ENCODE results near the gene KRT20. TPM values are rescaled to one million over a fixed set of nuclear protein-coding genes. Genes with fewer than 3 reads are reported as not detected.

The KRT20 gene
- total RNA-seq, 4 donors from 2014 or later, result 207 to 797 (median 735) TPM

GRCh38 chr17:40857535-40857934 lies 27.5 kb downstream of the KRT20 start:
- Histone ChIP-seq H3K36me3 (no peaks in the 10 kb centered on the region), H3K4me1 (peaks cover 0 to 27% (median 10%) of the 10 kb centered on the region in 4 donors), H3K9me3 (no peaks in the 10 kb centered on the region), H3K27me3 (no peaks in the 10 kb centered on the region), H3K4me3 (no peak overlapping the region), H3K27ac (no peak overlapping the region)
- in situ Hi-C loops (cut with MboI; ENCODE audit: low pct_ligation_motif_present in 1 of 4, low pct_unique_long_range_greater_than_20kb in 1 of 4, low sequenced_read_pairs in 3 of 4) (no loop called here), intact Hi-C loops (cut with DNase I; ENCODE audit: low total_unique reads) (no loop called here)
- TF ChIP-seq POLR2A (IDR thresholded peaks at IDR 0.05) (no peak), EP300 (IDR thresholded peaks at IDR 0.05; ENCODE audit: low read depth) (no peak), CTCF (IDR thresholded peaks at IDR 0.05) (no peak), POLR2AphosphoS5 (IDR thresholded peaks at IDR 0.05) (no peak)
- no peak for DNase-seq
- WGBS, 2 donors (ENCODE audit: low coverage in 1 of 2), result 33 to 74% methylated on average over 1 to 5 of the region's 5 CpGs

- in situ Hi-C loops (cut with MboI; ENCODE audit: low pct_ligation_motif_present in 1 of 4, low pct_unique_long_range_greater_than_20kb in 1 of 4, low sequenced_read_pairs in 3 of 4), result no loop called here
Measured at GRCh38 chr17:40854175-40854814, 30.7 kb downstream of the KRT20 start.

GRCh38 chr17:40852364-40852763 lies 32.7 kb downstream of the KRT20 start:
- Histone ChIP-seq H3K4me3 (no peak overlapping the region), H3K27ac (no peak overlapping the region), H3K9me3 (no peaks in the 10 kb centered on the region), H3K27me3 (peaks cover 9% of the 10 kb centered on the region), H3K36me3 (no peaks in the 10 kb centered on the region), H3K4me1 (peaks cover 0 to 13% (median 6%) of the 10 kb centered on the region in 4 donors)
- TF ChIP-seq EP300 (IDR thresholded peaks at IDR 0.05; ENCODE audit: low read depth), result no peak
- TF ChIP-seq POLR2AphosphoS5 (IDR thresholded peaks at IDR 0.05), result no peak
- TF ChIP-seq CTCF (IDR thresholded peaks at IDR 0.05), result no peak
- no peak for TF ChIP-seq POLR2A (IDR thresholded peaks at IDR 0.05)
- no peak for DNase-seq
- 65 to 88% methylated on average over 1 of the region's 1 CpG for WGBS, 2 donors (ENCODE audit: low coverage in 1 of 2)
- in situ Hi-C loops (cut with MboI; ENCODE audit: low pct_ligation_motif_present in 1 of 4, low pct_unique_long_range_greater_than_20kb in 1 of 4, low sequenced_read_pairs in 3 of 4), result no loop called here
- intact Hi-C loops (cut with DNase I; ENCODE audit: low total_unique reads), result no loop called here

More at GRCh38 chr17:40854175-40854814, 30.7 kb downstream of the KRT20 start:
- no peak for DNase-seq
- Histone ChIP-seq H3K4me3 (no peak overlapping the region), H3K9me3 (no peaks in the 10 kb centered on the region), H3K4me1 (peaks cover 0 to 21% (median 9%) of the 10 kb centered on the region in 4 donors), H3K36me3 (no peaks in the 10 kb centered on the region), H3K27ac (no peak overlapping the region), H3K27me3 (peaks cover 9% of the 10 kb centered on the region)
- 50 to 67% methylated on average over 6 of the region's 6 CpGs for WGBS, 2 donors (ENCODE audit: low coverage in 1 of 2)
- intact Hi-C loops (cut with DNase I; ENCODE audit: low total_unique reads), result no loop called here
- TF ChIP-seq POLR2AphosphoS5 (IDR thresholded peaks at IDR 0.05) (peak in 1 of 3 donors; percentile 29), EP300 (IDR thresholded peaks at IDR 0.05; ENCODE audit: low read depth) (no peak), POLR2A (IDR thresholded peaks at IDR 0.05) (no peak), CTCF (IDR thresholded peaks at IDR 0.05) (no peak)

- peaks cover 0 to 8% (median 3%) of the 10 kb centered on the region in 4 donors for H3K4me1 ChIP-seq
- no peak for DNase-seq
- in situ Hi-C loops (cut with MboI; ENCODE audit: low pct_ligation_motif_present in 1 of 4, low pct_unique_long_range_greater_than_20kb in 1 of 4, low sequenced_read_pairs in 3 of 4), result no loop called here
- no peak for TF ChIP-seq EP300 (IDR thresholded peaks at IDR 0.05; ENCODE audit: low read depth)
- no peak for TF ChIP-seq CTCF (IDR thresholded peaks at IDR 0.05)
- no peak for TF ChIP-seq POLR2A (IDR thresholded peaks at IDR 0.05)
- TF ChIP-seq POLR2AphosphoS5 (IDR thresholded peaks at IDR 0.05), result no peak
- no peaks in the 10 kb centered on the region for H3K36me3 ChIP-seq
- intact Hi-C loops (cut with DNase I; ENCODE audit: low total_unique reads), result no loop called here
- no peak overlapping the region for H3K27ac ChIP-seq
- no peaks in the 10 kb centered on the region for H3K9me3 ChIP-seq
- 82 to 85% methylated on average over 3 of the region's 3 CpGs for WGBS, 2 donors (ENCODE audit: low coverage in 1 of 2)
- no peak overlapping the region for H3K4me3 ChIP-seq
- H3K27me3 ChIP-seq, result peaks cover 11% of the 10 kb centered on the region
Measured at GRCh38 chr17:40850293-40850972, 34.6 kb downstream of the KRT20 start.
